H1 (cell line): Measurements from ENCODE around the gene PCDH19. TPM values are rescaled to one million over a fixed set of nuclear protein-coding genes. Genes with fewer than 3 reads are reported as not detected.

Experiments
- CTCF ChIA-PET: fragments of 300-600 bp; sonication (Branson Sonifier 250); formaldehyde crosslinking; loops from one replicate; lab custom pipeline; 2021; ENCODE audit not compliant: partially characterized antibody; lab: Charles Lee
- POLR2A ChIA-PET: fragments of 300-600 bp; sonication (Branson Sonifier 250); formaldehyde crosslinking; loops from one replicate; lab custom pipeline; 2021; ENCODE audit warnings: inconsistent platforms; ENCODE audit not compliant: partially characterized antibody; lab: Charles Lee
- DNase-seq, 2 experiments: peaks; one replicate each; pipeline versions ENCODE4 v3.0.0 to v3.0.0-alpha.2; 2010 to 2022; ENCODE audit warnings: low spot score in 2 of 2, low read depth in 1 of 2, mixed read lengths in 1 of 2
- FAIRE-seq: peaks from 2 replicates; lab custom pipeline; 2011; peaks lifted over from hg19 to GRCh38; lab: Jason Lieb, UNC
- H2AFZ ChIP-seq: 2 replicates; pipeline ENCODE4 v1.8.1; 2012; ENCODE audit warnings: low read length, inconsistent platforms
- H2AK5ac ChIP-seq: 2 replicates; pipeline ENCODE4 v1.6.1; 2013; ENCODE audit warnings: low read depth, low read length
- H2BK120ac ChIP-seq: replicated peaks from 2 replicates; pipeline ENCODE3; 2013; ENCODE audit warnings: low read depth, low read length, inconsistent platforms
- H2BK12ac ChIP-seq: 2 replicates; pipeline ENCODE4 v1.6.1; 2013; ENCODE audit warnings: low read depth, low read length
- H2BK15ac ChIP-seq: 2 replicates; pipeline ENCODE4 v1.6.1; 2013; ENCODE audit warnings: low read length
- H2BK20ac ChIP-seq: 2 replicates; pipeline ENCODE4 v1.6.1; 2013; ENCODE audit warnings: low read length
- H2BK5ac ChIP-seq: 2 replicates; pipeline ENCODE4 v1.6.1; 2013; ENCODE audit warnings: low read depth, low read length
- H3K14ac ChIP-seq: 2 replicates; pipeline ENCODE4 v1.6.1; 2013; ENCODE audit warnings: inconsistent platforms; ENCODE audit not compliant: insufficient read length
- H3K18ac ChIP-seq: 2 replicates; pipeline ENCODE4 v1.6.1; 2013; ENCODE audit warnings: low read length; ENCODE audit errors: extremely low read depth
- H3K23ac ChIP-seq: 2 replicates; pipeline ENCODE4 v1.6.1; 2013; ENCODE audit warnings: inconsistent platforms; ENCODE audit not compliant: insufficient read length
- H3K23me2 ChIP-seq: 2 replicates; pipeline ENCODE4 v1.6.1; 2013; ENCODE audit warnings: low read depth, low read length
- H3K27ac ChIP-seq: 2 replicates; pipeline ENCODE4 v1.6.1; 2011; ENCODE audit warnings: low read depth, low read length, inconsistent platforms
- H3K27me3 ChIP-seq, 4 experiments: replicated peaks in 1 of 4; 1 replicate in 1 of 4; 2 replicates in 3 of 4; pipeline versions ENCODE4 v1.6.1 to v1.8.1; 2011 to 2013; ENCODE audit warnings: low read length in 3 of 4, mild to moderate bottlenecking in 3 of 4, inconsistent platforms in 2 of 4, mixed read lengths in 2 of 4, moderate library complexity in 1 of 4; ENCODE audit not compliant: control insufficient read depth in 3 of 4, insufficient read depth in 3 of 4; ENCODE audit errors: extremely low read depth in 1 of 4
- H3K36me3 ChIP-seq, 4 experiments: 2 replicates each; pipeline versions ENCODE4 v1.6.1 to v1.8.1; 2011 to 2013; ENCODE audit warnings: mild to moderate bottlenecking in 4 of 4, low read length in 3 of 4, moderate library complexity in 2 of 4, control low read depth in 1 of 4, inconsistent platforms in 1 of 4; ENCODE audit not compliant: insufficient read depth in 4 of 4, control insufficient read depth in 2 of 4
- H3K4ac ChIP-seq: replicated peaks from 2 replicates; pipeline ENCODE3; 2013; ENCODE audit warnings: low read length, low read depth, mixed read lengths, inconsistent platforms; ENCODE audit not compliant: insufficient read length
- H3K4me1 ChIP-seq, 4 experiments: replicated peaks in 1 of 4; 1 replicate in 1 of 4; 2 replicates in 3 of 4; pipeline versions ENCODE4 v1.6.1 to v1.8.1; 2011 to 2013; ENCODE audit warnings: low read length in 3 of 4, inconsistent platforms in 2 of 4, mixed read lengths in 1 of 4; ENCODE audit not compliant: insufficient read depth in 4 of 4, control insufficient read depth in 3 of 4
- H3K4me2 ChIP-seq, 2 experiments: 2 replicates each; pipeline versions ENCODE4 v1.6.1 to v1.8.1; 2011 to 2013; ENCODE audit warnings: low read depth in 2 of 2, low read length in 2 of 2, control low read depth in 1 of 2, inconsistent platforms in 1 of 2, mild to moderate bottlenecking in 1 of 2; ENCODE audit not compliant: insufficient read depth in 1 of 2
- H3K4me3 ChIP-seq, 4 experiments: fragments of 200-600, 300-600 bp in 1 of 4; sonication (generic), shearing (Covaris generic), sonication (Bioruptor Twin) in 1 of 4; 2 replicates each; pipeline versions ENCODE4 v1.5.1 to v1.8.1; 2011 to 2016; ENCODE audit warnings: low read length in 4 of 4, low read depth in 3 of 4, control low read depth in 2 of 4, inconsistent platforms in 2 of 4, mild to moderate bottlenecking in 2 of 4, mixed read lengths in 1 of 4, moderate library complexity in 1 of 4; ENCODE audit not compliant: insufficient read depth in 2 of 4; ENCODE audit errors: extremely low read depth in 1 of 4
- H3K56ac ChIP-seq: replicated peaks from 2 replicates; pipeline ENCODE3; 2013; ENCODE audit warnings: low read depth, mild to moderate bottlenecking, mixed read lengths, low read length, inconsistent platforms; ENCODE audit not compliant: insufficient read length
- H3K79me1 ChIP-seq: 2 replicates; pipeline ENCODE4 v1.6.1; 2013; ENCODE audit warnings: low read depth, low read length, control low read depth
- H3K79me2 ChIP-seq, 2 experiments: 2 replicates each; pipeline versions ENCODE4 v1.6.1 to v1.8.1; 2012 to 2013; ENCODE audit warnings: low read length in 2 of 2, mild to moderate bottlenecking in 2 of 2, inconsistent platforms in 1 of 2; ENCODE audit not compliant: insufficient read depth in 2 of 2, control insufficient read depth in 1 of 2
- H3K9ac ChIP-seq, 4 experiments: replicated peaks in 1 of 4; 1 replicate in 1 of 4; 2 replicates in 3 of 4; pipeline versions ENCODE4 v1.6.1 to v1.8.1; 2011 to 2013; ENCODE audit warnings: low read depth in 3 of 4, low read length in 3 of 4, control low read depth in 2 of 4, mild to moderate bottlenecking in 2 of 4, moderate library complexity in 2 of 4, inconsistent platforms in 1 of 4; ENCODE audit errors: extremely low read depth in 1 of 4
- H3K9me3 ChIP-seq, 2 experiments: 2 replicates each; pipeline versions ENCODE4 v1.6.1 to v1.8.1; 2012 to 2013; ENCODE audit warnings: mild to moderate bottlenecking in 2 of 2, moderate library complexity in 2 of 2, control low read depth in 1 of 2, inconsistent platforms in 1 of 2, low read depth in 1 of 2, low read length in 1 of 2, mixed read lengths in 1 of 2; ENCODE audit not compliant: insufficient read depth in 2 of 2
- H4K20me1 ChIP-seq, 2 experiments: replicated peaks in 1 of 2; 2 replicates each; pipeline versions ENCODE3 to v1.8.1; 2011 to 2013; ENCODE audit warnings: inconsistent platforms in 2 of 2, low read length in 2 of 2, mild to moderate bottlenecking in 1 of 2; ENCODE audit not compliant: insufficient read depth in 2 of 2, control insufficient read depth in 1 of 2
- H4K5ac ChIP-seq: 2 replicates; pipeline ENCODE4 v1.6.1; 2013; ENCODE audit warnings: low read length, low read depth, mixed read lengths, inconsistent platforms; ENCODE audit not compliant: insufficient read length
- H4K8ac ChIP-seq: 2 replicates; pipeline ENCODE4 v1.8.0; 2013; ENCODE audit warnings: mild to moderate bottlenecking, moderate library complexity, low read length, inconsistent platforms; ENCODE audit not compliant: insufficient read depth; ENCODE audit errors: extremely low read depth
- H4K91ac ChIP-seq: replicated peaks from 2 replicates; pipeline ENCODE3; 2013; ENCODE audit warnings: low read length, mixed read lengths, inconsistent platforms; ENCODE audit not compliant: insufficient read length
- EZH2 ChIP-seq: fragments of 200-600 bp; sonication (generic); IDR thresholded peaks from 2 replicates; pipeline ENCODE4 v1.7.1; 2012; ENCODE audit warnings: low read depth, mild to moderate bottlenecking, moderate library complexity, low read length, inconsistent platforms; ENCODE audit not compliant: severe bottlenecking
- FOSL1 ChIP-seq: IDR thresholded peaks from 2 replicates; pipeline ENCODE4 v1.6.1; 2011; ENCODE audit warnings: mild to moderate bottlenecking, low read depth, low read length, moderate library complexity; ENCODE audit not compliant: insufficient read depth
- GABPA ChIP-seq: IDR thresholded peaks from 2 replicates; pipeline ENCODE4 v1.6.1; 2011; ENCODE audit warnings: mild to moderate bottlenecking, low read length, moderate library complexity, borderline replicate concordance; ENCODE audit not compliant: insufficient read depth
- JUND ChIP-seq: IDR thresholded peaks from 2 replicates; pipeline ENCODE4 v1.6.1; 2011; ENCODE audit warnings: mild to moderate bottlenecking, improper control_type of control experiment, low read length
- KDM1A ChIP-seq: fragments of 200-600, 300-600 bp; sonication (generic); IDR thresholded peaks from 2 replicates; pipeline ENCODE4 v1.7.1; 2016; ENCODE audit warnings: mild to moderate bottlenecking, low read length, borderline replicate concordance
- RBBP5 ChIP-seq: IDR thresholded peaks from 2 replicates; pipeline ENCODE4 v1.7.1; 2012; ENCODE audit warnings: low read depth, mild to moderate bottlenecking, inconsistent platforms, low read length, moderate library complexity, borderline replicate concordance
- RFX5 ChIP-seq: IDR thresholded peaks from 2 replicates; pipeline ENCODE4 v1.6.1; 2011; ENCODE audit warnings: low read depth, low read length, improper control_type of control experiment, borderline replicate concordance
- SIX5 ChIP-seq: IDR thresholded peaks from 2 replicates; pipeline ENCODE4 v1.6.1; 2011; ENCODE audit warnings: mild to moderate bottlenecking, low read depth, low read length
- SP2 ChIP-seq: IDR thresholded peaks from 2 replicates; pipeline ENCODE4 v1.6.1; 2012; ENCODE audit warnings: mild to moderate bottlenecking, low read length, inconsistent platforms
- SRF ChIP-seq: IDR thresholded peaks from 2 replicates; pipeline ENCODE4 v1.6.1; 2011; ENCODE audit warnings: mild to moderate bottlenecking, low read depth, low read length, moderate library complexity
- TAF7 ChIP-seq: optimal IDR thresholded peaks from 2 replicates; pipeline ENCODE3; 2011; ENCODE audit warnings: low read depth, mild to moderate bottlenecking, inconsistent platforms, low read length, moderate library complexity, borderline replicate concordance
- TBP ChIP-seq: IDR thresholded peaks from 2 replicates; pipeline ENCODE4 v1.6.1; 2011; ENCODE audit warnings: low read depth, low read length, improper control_type of control experiment
- USF2 ChIP-seq: IDR thresholded peaks from 2 replicates; pipeline ENCODE4 v1.6.1; 2011; ENCODE audit warnings: low read length, improper control_type of control experiment
- YY1 ChIP-seq: IDR thresholded peaks from 2 replicates; pipeline ENCODE4 v1.6.1; 2011; ENCODE audit warnings: low read depth, mild to moderate bottlenecking, low read length
- WGBS, 2 experiments: shearing (Covaris generic) in 1 of 2; methylation state at CpG; one replicate each; pipeline versions ENCODE4 v1.1.6 to v1.1.7; 2013 to 2015; ENCODE audit warnings: low lambda C conversion rate in 2 of 2, mixed read lengths in 2 of 2, inconsistent platforms in 1 of 2, low coverage in 1 of 2, missing lambda C conversion rate in 1 of 2; ENCODE audit not compliant: insufficient replicate concordance in 2 of 2, insufficient coverage in 1 of 2, insufficient read length in 1 of 2; ENCODE audit errors: extremely low coverage in 1 of 2, missing lambda C conversion rate in 1 of 2; 5-methylcytosine and 5-hydroxymethylcytosine counted together
- polyA plus RNA-seq, 7 experiments: library from polyadenylated mRNA; depleted of rRNA in 3 of 7; stranded (reverse) in 5 of 7; unstranded in 2 of 7; fragments of >200 nt in 5 of 7; fragments of 200-250 nt in 2 of 7; gene quantifications; 1 replicate in 5 of 7; 2 replicates in 1 of 7; 4 replicates in 1 of 7; pipeline versions ENCODE4 v1.2.1 to v1.2.3, GENCODE V29; 2011 to 2013; ENCODE audit warnings: missing spikeins in 2 of 7, mixed read lengths in 2 of 7
- total RNA-seq: library from RNA; stranded (reverse); fragmentation: NEBNext Ultra II Directional; extraction: Animal tissue kit (Norgen Biotek cat#: 25700); gene quantifications from 2 replicates; pipeline ENCODE4 v1.2.1, GENCODE V29; 2021

The PCDH19 gene
- total and polyA plus RNA-seq, 2 of the 8 experiments (the other 6 are each of a cell fraction or from before 2014, with no cell fraction given), result 0.12 to 1.2 TPM

- H3K4ac ChIP-seq, result no peak overlapping the region
- no peak overlapping the region for H3K56ac ChIP-seq
- no peak overlapping the region for H3K4me3 ChIP-seq
- H3K23me2 ChIP-seq, result no peaks in the 10 kb centered on the region
- H3K14ac ChIP-seq, result no peak overlapping the region
- no peaks in the 10 kb centered on the region for H3K4me1 ChIP-seq
- no peak overlapping the region for H2AK5ac ChIP-seq
- no peaks in the 10 kb centered on the region for H3K36me3 ChIP-seq
- no peak overlapping the region for H4K91ac ChIP-seq
- ChIA-PET POLR2A (no interaction called here), CTCF (interaction anchor here (1.0 to 1.9 kb wide), 2 partner anchors 8 to 9 kb away, joined by 5 to 8 read pairs; no protein-coding TSS in a partner anchor)
- no peaks in the 10 kb centered on the region for H3K79me1 ChIP-seq
- no peaks in the 10 kb centered on the region for H3K79me2 ChIP-seq
- no peak overlapping the region for H3K23ac ChIP-seq
- H2BK15ac ChIP-seq, result no peak overlapping the region
- H3K27ac ChIP-seq, result no peak overlapping the region
- DNase-seq, result no peak
- H2BK5ac ChIP-seq, result no peak overlapping the region
- H4K8ac ChIP-seq, result no peak overlapping the region
- no peak overlapping the region for H2BK12ac ChIP-seq
- H2AFZ ChIP-seq, result no peak overlapping the region
- H3K4me2 ChIP-seq, result no peak overlapping the region
- H3K9ac ChIP-seq, result no peak overlapping the region
- H3K9me3 ChIP-seq, result no peaks in the 10 kb centered on the region
- no peak for FAIRE-seq
- H2BK20ac ChIP-seq, result no peak overlapping the region
- H4K20me1 ChIP-seq, result no peaks in the 10 kb centered on the region
- no peaks in the 10 kb centered on the region for H3K27me3 ChIP-seq
- WGBS, 2 experiments, result 93% methylated on average over 3 of the region's 3 CpGs; no CpG with 5 or more reads in 1 of the 2 experiments
- H4K5ac ChIP-seq, result no peak overlapping the region
- no peak overlapping the region for H3K18ac ChIP-seq
- no peak overlapping the region for H2BK120ac ChIP-seq
- TF ChIP-seq YY1 (no peak), RBBP5 (no peak), EZH2 (no peak), JUND (no peak), TAF7 (no peak), RFX5 (no peak), SP2 (no peak), USF2 (no peak), FOSL1 (no peak), SIX5 (no peak), KDM1A (no peak), GABPA (no peak), TBP (no peak), SRF (no peak)
These were observed 51.3 kb downstream of the PCDH19 start for GRCh38 chrX:100358766-100359165.
